DMS153 treated with DMSO at 0.1 percent for 48 hours (cell line): Measurements from ENCODE around the gene SEMA6A.

Source experiments
- DNase-seq: peaks from one replicate; lab custom pipeline; 2025; ENCODE audit not compliant: unreplicated experiment; lab: John Stamatoyannopoulos, UW

SEMA6A gene

GRCh38 chr5:116411101-116411571 lies 163.5 kb downstream of the SEMA6A start:
- DNase-seq: no peak

DNA sequence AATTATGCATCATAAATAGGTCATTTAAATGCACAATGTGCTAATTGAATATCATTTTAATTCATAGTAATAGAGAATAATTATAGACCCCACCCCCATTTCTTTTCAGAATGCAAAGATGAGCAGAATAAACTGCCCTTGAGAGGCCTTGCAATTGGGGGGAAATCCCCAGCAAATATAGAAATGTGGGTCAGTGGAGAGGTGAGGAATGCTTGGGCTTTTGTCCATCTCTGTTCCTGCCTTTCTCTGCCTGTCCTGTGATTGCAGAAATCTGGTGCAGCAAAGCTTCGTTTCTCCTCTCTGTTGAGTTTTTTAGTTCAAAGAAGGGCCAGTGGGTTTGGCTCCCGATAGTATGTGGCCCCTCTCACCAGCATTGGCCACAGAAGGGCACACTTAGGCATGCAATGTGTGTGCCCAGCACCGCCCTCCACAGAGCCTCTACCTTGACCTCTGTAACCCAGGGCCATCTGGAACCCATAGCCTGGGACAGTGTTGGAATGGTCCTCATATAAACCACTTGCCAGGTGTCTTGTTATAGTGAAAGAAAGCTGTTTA lies 164.2 kb downstream of the SEMA6A start:
- no peak for DNase-seq

DNA sequence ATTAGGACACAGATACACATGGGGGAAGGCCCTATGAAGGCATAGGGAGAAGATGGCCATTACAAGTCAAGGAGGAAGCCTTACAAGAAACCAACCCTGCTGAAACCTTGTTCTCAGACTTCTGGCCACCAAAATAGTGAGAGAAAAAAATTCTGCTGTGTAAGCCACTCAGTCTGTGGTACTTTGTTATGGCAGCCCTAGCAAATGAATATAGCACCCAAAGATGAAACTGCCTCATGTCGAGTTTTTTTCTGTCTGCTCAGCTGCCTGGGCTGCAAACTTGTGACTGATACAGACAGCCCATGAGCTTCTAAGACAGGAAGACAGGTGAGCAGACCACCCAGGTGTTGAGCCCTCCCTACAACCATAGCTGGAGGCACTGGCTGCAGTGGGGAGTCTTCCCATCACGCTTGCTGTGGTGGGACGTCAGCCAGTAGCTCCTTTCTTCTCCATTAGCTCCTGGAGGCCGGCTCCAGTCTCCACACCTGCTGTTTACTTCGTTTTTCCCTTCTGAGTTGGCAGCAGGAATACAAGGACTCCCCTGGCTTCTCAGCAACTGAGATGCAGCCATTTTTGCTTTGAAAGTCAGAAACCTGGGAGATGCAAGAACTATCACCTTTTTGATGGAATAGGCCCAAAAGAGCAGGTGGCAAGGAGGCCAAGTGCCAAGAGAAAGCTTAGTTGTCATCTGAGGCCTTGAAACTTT lies 164.9 kb downstream of the SEMA6A start:
- DNase-seq: no peak

- no peak for DNase-seq
Measured at GRCh38 chr5:116406306-116407041, 168.1 kb downstream of the SEMA6A start.

GRCh38 chr5:116404792-116405191 lies 169.8 kb downstream of the SEMA6A start:
- no peak for DNase-seq

DNA sequence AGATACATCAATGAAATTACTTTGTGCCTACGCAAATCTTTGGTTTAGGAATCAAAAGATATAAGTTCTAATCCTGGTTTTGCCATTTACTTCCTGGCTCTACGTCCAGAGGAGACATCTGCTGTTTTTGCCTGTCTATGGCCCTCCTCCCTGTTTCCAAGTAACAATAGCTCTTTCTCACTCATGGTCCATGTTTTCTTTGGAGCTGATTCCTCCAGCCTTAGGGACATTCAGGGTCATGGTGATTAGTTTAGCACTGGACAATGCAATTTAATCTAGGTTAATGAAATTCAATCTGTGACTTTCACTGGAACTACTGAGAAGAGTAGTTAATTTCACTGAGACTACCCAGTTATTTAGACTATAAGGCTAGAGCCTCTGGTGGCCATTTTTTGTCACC lies 170.6 kb downstream of the SEMA6A start:
- no peak for DNase-seq

- DNase-seq: no peak
Measured at GRCh38 chr5:116402235-116402634, 172.4 kb downstream of the SEMA6A start.

GRCh38 chr5:116401576-116401975 lies 173.0 kb downstream of the SEMA6A start:
- no peak for DNase-seq

GRCh38 chr5:116396476-116397099 lies 178.0 kb downstream of the SEMA6A start:
- DNase-seq: no peak

DNA sequence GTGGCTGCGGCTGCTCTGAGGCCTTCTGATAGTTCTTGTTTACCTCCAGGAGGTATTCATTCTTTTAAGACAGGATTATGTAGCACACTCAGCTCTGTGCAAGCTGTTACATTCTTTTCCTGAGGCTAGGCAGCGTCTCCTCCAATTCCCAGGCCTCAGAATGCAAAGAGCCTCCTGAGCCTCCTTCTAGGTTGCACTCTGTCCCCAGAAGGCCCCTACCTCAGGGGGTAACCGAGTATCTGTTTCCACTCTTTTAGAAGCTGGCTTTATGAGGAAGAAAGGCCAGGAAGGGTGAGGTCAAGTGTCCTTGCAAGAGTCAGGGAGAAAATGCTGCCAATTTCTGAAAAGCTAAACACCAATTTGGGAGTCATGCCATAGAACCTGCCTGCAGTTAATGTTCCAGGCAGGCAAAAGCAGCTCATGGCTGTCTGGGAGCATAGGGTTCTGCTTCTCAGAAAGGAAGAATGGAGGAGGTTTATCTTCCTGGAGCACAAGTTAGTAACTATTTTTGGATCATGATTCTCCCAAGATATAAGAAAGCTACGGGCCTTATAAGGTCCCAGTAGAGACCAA lies 178.9 kb downstream of the SEMA6A start:
- DNase-seq: no peak

DNA sequence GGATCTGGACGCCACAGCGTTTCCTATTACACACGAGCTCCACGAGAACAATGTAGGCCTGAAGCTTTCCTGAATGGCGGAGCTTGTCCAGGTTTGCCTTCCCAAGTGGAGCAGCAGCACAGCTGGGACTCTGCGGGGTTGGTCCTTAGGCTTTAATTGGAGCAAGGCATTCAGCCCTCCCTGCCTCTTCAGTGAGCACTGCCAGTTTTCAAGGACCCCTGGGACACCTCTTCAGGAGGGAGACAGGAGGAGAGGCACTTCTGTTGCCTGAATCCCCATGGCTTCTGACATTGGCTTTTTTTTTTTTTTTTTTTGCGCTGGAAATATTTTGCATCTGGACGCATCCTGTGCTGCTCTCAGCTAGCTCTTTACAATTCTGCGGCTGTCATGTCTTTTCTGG lies 179.4 kb downstream of the SEMA6A start:
- DNase-seq: no peak

DNA sequence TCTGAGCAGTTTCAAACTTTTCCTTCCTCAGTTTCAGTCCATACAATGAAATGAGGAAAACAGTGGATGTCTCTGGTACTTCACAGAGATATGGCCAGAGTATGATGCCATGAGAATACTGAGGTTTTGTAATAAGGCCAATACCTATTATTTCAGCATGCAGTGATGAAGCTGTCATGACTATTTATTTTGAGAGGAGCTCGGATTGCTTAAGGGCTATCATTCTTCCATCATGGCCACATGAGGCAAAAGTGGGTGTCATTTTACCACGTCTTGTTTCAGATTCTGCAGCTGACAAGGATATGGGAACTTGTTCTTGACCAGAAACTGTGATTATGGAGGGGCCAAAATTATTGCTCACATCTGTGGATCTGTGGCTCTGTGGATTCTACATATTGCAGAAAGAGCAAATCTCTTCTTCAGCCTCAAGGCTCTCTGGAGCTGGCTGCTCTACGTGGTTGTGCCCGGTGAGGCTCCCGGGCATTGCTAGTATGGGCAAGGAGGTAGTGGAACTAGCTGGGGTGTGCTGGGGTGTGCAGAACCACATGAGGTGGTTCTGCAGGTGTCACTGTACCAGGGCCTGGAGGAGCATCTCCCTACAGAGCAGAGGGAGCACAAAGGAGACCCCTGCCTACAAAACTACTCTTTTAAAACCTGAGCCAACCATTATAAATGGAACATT lies 180.3 kb downstream of the SEMA6A start:
- no peak for DNase-seq
